WTC11 (cell line): Measurements from ENCODE around the gene NTRK2. TPM values are rescaled to one million over a fixed set of nuclear protein-coding genes. Genes with fewer than 3 reads are reported as not detected.

Experiments
- ATAC-seq: fragments of 200-7000 bp; cut with Tn5 transposase; 2 replicates; pipeline ENCODE4 v1.10.0; 2021; ENCODE audit warnings: mild to moderate bottlenecking, moderate library complexity
- CTCF ChIA-PET: fragments of 300-600 bp; sonication (Branson Sonifier 250); formaldehyde crosslinking; loops from one replicate; lab custom pipeline; 2021; ENCODE audit warnings: antibody characterized with exemption; lab: Charles Lee
- POLR2A ChIA-PET: fragments of 350-600 bp; sonication (Branson Sonifier 250); formaldehyde crosslinking; loops from one replicate; lab custom pipeline; 2021; ENCODE audit warnings: antibody characterized with exemption; lab: Charles Lee
- DNase-seq: peaks from one replicate; pipeline ENCODE4 v3.0.0; 2021; ENCODE audit warnings: low spot score
- H3K27ac Mint-ChIP-seq: 2 replicates; pipeline ENCODE4 v1.8.0; 2021; ENCODE audit warnings: mixed read lengths
- H3K27me3 Mint-ChIP-seq: 2 replicates; pipeline ENCODE4 v1.8.0; 2021; ENCODE audit warnings: low read depth, mild to moderate bottlenecking, moderate library complexity, mixed read lengths
- H3K36me3 Mint-ChIP-seq: 2 replicates; pipeline ENCODE4 v1.8.0; 2021; ENCODE audit warnings: mixed read lengths
- H3K4me1 Mint-ChIP-seq: 2 replicates; pipeline ENCODE4 v1.8.0; 2022; ENCODE audit warnings: mixed read lengths
- H3K4me3 Mint-ChIP-seq: 2 replicates; pipeline ENCODE4 v1.8.0; 2021; ENCODE audit warnings: mild to moderate bottlenecking, moderate library complexity, mixed read lengths
- H3K9me3 Mint-ChIP-seq: 2 replicates; pipeline ENCODE4 v1.8.0; 2021; ENCODE audit warnings: mixed read lengths
- ATF2 ChIP-seq: sonication (generic); formaldehyde crosslinking; IDR thresholded peaks from 2 replicates; pipeline ENCODE4 v1.8.1; 2022; ENCODE audit warnings: low read depth, missing genetic modification reagents, borderline replicate concordance
- CBFB ChIP-seq: sonication (generic); formaldehyde crosslinking; IDR thresholded peaks from 2 replicates; pipeline ENCODE4 v1.8.1; 2022; ENCODE audit warnings: mild to moderate bottlenecking, low read depth, missing genetic modification reagents
- CREM ChIP-seq: sonication (generic); formaldehyde crosslinking; IDR thresholded peaks from 2 replicates; pipeline ENCODE4 v1.8.1; 2022; ENCODE audit warnings: mild to moderate bottlenecking, missing genetic modification reagents, moderate library complexity
- E2F5 ChIP-seq: sonication (generic); formaldehyde crosslinking; IDR thresholded peaks from 2 replicates; pipeline ENCODE4 v1.8.1; 2022; ENCODE audit warnings: mild to moderate bottlenecking, moderate library complexity, missing genetic modification reagents
- FOXJ3 ChIP-seq: sonication (generic); formaldehyde crosslinking; IDR thresholded peaks from 2 replicates; pipeline ENCODE4 v1.9.0; 2021; ENCODE audit warnings: missing genetic modification reagents, mild to moderate bottlenecking, borderline replicate concordance
- FOXK1 ChIP-seq: sonication (generic); formaldehyde crosslinking; IDR thresholded peaks from 2 replicates; pipeline ENCODE4 v1.8.0; 2022; ENCODE audit warnings: mild to moderate bottlenecking, moderate library complexity, missing genetic modification reagents
- IRF2 ChIP-seq: sonication (generic); formaldehyde crosslinking; IDR thresholded peaks from 2 replicates; pipeline ENCODE4 v1.8.0; 2022; ENCODE audit warnings: low read depth, missing genetic modification reagents, borderline replicate concordance
- KAT7 ChIP-seq: sonication (generic); formaldehyde crosslinking; IDR thresholded peaks from 2 replicates; pipeline ENCODE4 v1.8.1; 2023; ENCODE audit warnings: missing genetic modification reagents, mild to moderate bottlenecking, borderline replicate concordance
- NFE2L1 ChIP-seq: sonication (generic); formaldehyde crosslinking; IDR thresholded peaks from 2 replicates; pipeline ENCODE4 v1.8.1; 2023; ENCODE audit warnings: missing genetic modification reagents
- NFYB ChIP-seq: sonication (generic); formaldehyde crosslinking; conservative IDR thresholded peaks from 2 replicates; pipeline ENCODE4 v1.8.0; 2022; ENCODE audit warnings: low read depth, missing genetic modification reagents
- OVOL2 ChIP-seq: fragments of 250-450 bp; sonication (Bioruptor Pico); IDR thresholded peaks from 2 replicates; pipeline ENCODE4 v1.9.0; 2021; ENCODE audit warnings: mild to moderate bottlenecking, borderline replicate concordance
- PRDM15 ChIP-seq: sonication (generic); formaldehyde crosslinking; IDR thresholded peaks from 2 replicates; pipeline ENCODE4 v1.8.0; 2022; ENCODE audit warnings: missing genetic modification reagents
- PREB ChIP-seq: sonication (generic); formaldehyde crosslinking; IDR thresholded peaks from 2 replicates; pipeline ENCODE4 v1.8.1; 2022; ENCODE audit warnings: mild to moderate bottlenecking, missing genetic modification reagents, moderate library complexity, borderline replicate concordance
- TEAD4 ChIP-seq: sonication (generic); formaldehyde crosslinking; IDR thresholded peaks from 2 replicates; pipeline ENCODE4 v1.8.0; 2022; ENCODE audit warnings: mild to moderate bottlenecking, missing genetic modification reagents
- USF1 ChIP-seq: sonication (generic); formaldehyde crosslinking; IDR thresholded peaks from 2 replicates; pipeline ENCODE4 v1.8.0; 2022; ENCODE audit warnings: mild to moderate bottlenecking, missing genetic modification reagents
- ZBTB21 ChIP-seq: sonication (generic); formaldehyde crosslinking; IDR thresholded peaks from 2 replicates; pipeline ENCODE4 v1.8.1; 2023; ENCODE audit warnings: mild to moderate bottlenecking, missing genetic modification reagents, borderline replicate concordance
- ZMAT4 ChIP-seq: fragments of 250-450 bp; sonication (Bioruptor Pico); IDR thresholded peaks from 2 replicates; pipeline ENCODE4 v1.9.0; 2021; ENCODE audit warnings: mild to moderate bottlenecking
- ZNF512 ChIP-seq: sonication (generic); formaldehyde crosslinking; IDR thresholded peaks from 2 replicates; pipeline ENCODE4 v1.8.1; 2022; ENCODE audit warnings: missing genetic modification reagents, borderline replicate concordance
- ZSCAN18 ChIP-seq: fragments of 250-450 bp; sonication (Bioruptor Pico); IDR thresholded peaks from 2 replicates; pipeline ENCODE4 v2.1.2; 2022; ENCODE audit warnings: mild to moderate bottlenecking, moderate library complexity
- total RNA-seq: library from RNA; stranded (reverse); gene quantifications from 3 replicates; pipeline ENCODE4 v1.2.3, GENCODE V29; 2021

NTRK2 gene
- total RNA-seq, 1 experiment from 2014 or later: 0.02 TPM

- no peak for TF ChIP-seq PREB (CRISPR knock-in tag)
- TF ChIP-seq PRDM15 (CRISPR knock-in tag): no peak
These were observed 369.5 kb downstream of the NTRK2 start (continued) for GRCh38 chr9:85038824-85039608.

- CTCF ChIA-PET: interaction anchor here (0.8 kb wide), 1 partner anchor 43 kb away, joined by 3 read pairs; no protein-coding TSS in a partner anchor
These were observed 370.6 kb downstream of the NTRK2 start for GRCh38 chr9:85040146-85040545.

GRCh38 chr9:85040821-85041465 is 371.4 kb downstream of the NTRK2 start:
- ChIA-PET POLR2A (no interaction called here), CTCF (interaction anchor here (0.8 kb wide), 1 partner anchor 43 kb away, joined by 3 read pairs; no protein-coding TSS in a partner anchor)
- Mint-ChIP-seq H3K9me3 (no peaks in the 10 kb centered on the region), H3K4me3 (no peak overlapping the region), H3K36me3 (no peaks in the 10 kb centered on the region), H3K27me3 (no peaks in the 10 kb centered on the region; the same call in 1 of the 2 replicates), H3K4me1 (peaks cover 6% of the 10 kb centered on the region), H3K27ac (no peak overlapping the region)
- DNase-seq: no peak
- ATAC-seq: peak; percentile 34
- no peak for TF ChIP-seq ZNF512 (CRISPR knock-in tag)
- TF ChIP-seq ATF2: no peak
- TF ChIP-seq NFE2L1 (CRISPR knock-in tag): no peak
- TF ChIP-seq E2F5 (CRISPR knock-in tag): no peak
- no peak for TF ChIP-seq USF1 (CRISPR knock-in tag)
- TF ChIP-seq CREM: no peak
- TF ChIP-seq ZMAT4 (CRISPR knock-in tag): no peak
- TF ChIP-seq NFYB: no peak
- no peak for TF ChIP-seq TEAD4 (CRISPR knock-in tag)
- TF ChIP-seq KAT7 (CRISPR knock-in tag): no peak
- TF ChIP-seq IRF2: no peak

More at GRCh38 chr9:85040146-85040545, 370.6 kb downstream of the NTRK2 start:
- POLR2A ChIA-PET: no interaction called here
- Mint-ChIP-seq H3K9me3 (no peaks in the 10 kb centered on the region), H3K4me3 (no peak overlapping the region), H3K27me3 (no peaks in the 10 kb centered on the region; the same call in 1 of the 2 replicates), H3K4me1 (peaks cover 4% of the 10 kb centered on the region), H3K36me3 (no peaks in the 10 kb centered on the region), H3K27ac (no peak overlapping the region)
- TF ChIP-seq FOXK1 (CRISPR knock-in tag): no peak
- no peak for TF ChIP-seq OVOL2 (CRISPR knock-in tag)
- no peak for TF ChIP-seq ZBTB21 (CRISPR knock-in tag)
- no peak for TF ChIP-seq FOXJ3
- TF ChIP-seq CREM: no peak
- TF ChIP-seq CBFB (CRISPR knock-in tag): no peak
- no peak for TF ChIP-seq ZSCAN18 (CRISPR knock-in tag)
- DNase-seq (no peak), ATAC-seq (no peak)
